OCI-LY1 (cell line): Measurements from ENCODE around the gene ZNF222.

Experiments used
- H2AFZ ChIP-seq: fragments of 200-600 bp; sonication (generic), shearing (Covaris generic); 2 replicates; pipeline ENCODE4 v1.6.0; 2014; ENCODE audit warnings: antibody characterized with exemption, mild to moderate bottlenecking, low read length
- H3F3A ChIP-seq: fragments of 200-600 bp; sonication (generic), shearing (Covaris generic); 2 replicates; pipeline ENCODE4 v1.6.0; 2014; ENCODE audit warnings: mild to moderate bottlenecking, antibody characterized with exemption, low read length, moderate library complexity; ENCODE audit not compliant: insufficient read depth
- H3K27ac ChIP-seq: fragments of 200-600 bp; sonication (generic); 2 replicates; pipeline ENCODE4 v1.5.1; 2014; ENCODE audit warnings: low read length, mixed run types, mild to moderate bottlenecking, low read depth; ENCODE audit not compliant: poor library complexity, severe bottlenecking
- H3K27me3 ChIP-seq: fragments of 200-600 bp; sonication (generic); 2 replicates; pipeline ENCODE4 v1.6.0; 2014; ENCODE audit warnings: antibody characterized with exemption, mild to moderate bottlenecking, low read length, moderate library complexity; ENCODE audit not compliant: insufficient read depth
- H3K36me3 ChIP-seq: fragments of 200-600 bp; sonication (generic); 2 replicates; pipeline ENCODE4 v1.6.1; 2014; ENCODE audit warnings: mild to moderate bottlenecking, antibody characterized with exemption, low read length, moderate library complexity, mixed read lengths; ENCODE audit not compliant: insufficient read depth
- H3K4me1 ChIP-seq: fragments of 200-600 bp; sonication (generic); 2 replicates; pipeline ENCODE4 v1.5.1; 2014; ENCODE audit warnings: mild to moderate bottlenecking, low read length, moderate library complexity; ENCODE audit not compliant: insufficient read depth, severe bottlenecking
- H3K4me2 ChIP-seq: fragments of 200-600 bp; sonication (generic), shearing (Covaris generic); 2 replicates; pipeline ENCODE4 v1.6.1; 2014; ENCODE audit warnings: low read length
- H3K4me3 ChIP-seq: fragments of 200-600 bp; sonication (generic); 2 replicates; pipeline ENCODE4 v1.5.1; 2014; ENCODE audit warnings: low read length, low read depth, mild to moderate bottlenecking, mixed read lengths; ENCODE audit not compliant: poor library complexity, severe bottlenecking
- H3K79me2 ChIP-seq: fragments of 200-600 bp; shearing (Covaris generic); 2 replicates; pipeline ENCODE4 v1.6.1; 2016; ENCODE audit warnings: mixed run types, low read length, mixed read lengths; ENCODE audit not compliant: insufficient read depth
- H3K9ac ChIP-seq: fragments of 200-600 bp; sonication (generic), shearing (Covaris generic); 2 replicates; pipeline ENCODE4 v1.6.1; 2014; ENCODE audit warnings: mild to moderate bottlenecking, low read length, mixed read lengths
- H3K9me2 ChIP-seq: fragments of 200-600 bp; sonication (generic), shearing (Covaris generic); 2 replicates; pipeline ENCODE4 v1.6.1; 2014; ENCODE audit warnings: low read depth, mild to moderate bottlenecking, low read length, mixed read lengths
- H3K9me3 ChIP-seq: fragments of 200-600 bp; shearing (Covaris generic); 2 replicates; pipeline ENCODE4 v1.6.1; 2014; ENCODE audit warnings: low read length, mixed read lengths
- H4K20me1 ChIP-seq: fragments of 200-600 bp; sonication (generic), shearing (Covaris generic); 2 replicates; pipeline ENCODE4 v1.6.0; 2016; ENCODE audit warnings: mild to moderate bottlenecking, low read length; ENCODE audit not compliant: insufficient read depth
- CTCF ChIP-seq: fragments of 200-600 bp; sonication (generic), shearing (Covaris generic); IDR thresholded peaks from 2 replicates; pipeline ENCODE4 v1.5.1; 2017; ENCODE audit warnings: mild to moderate bottlenecking, antibody characterized with exemption, low read length, moderate library complexity, mixed read lengths
- EZH2 ChIP-seq: fragments of 200-600 bp; sonication (generic), shearing (Covaris generic); IDR thresholded peaks from 2 replicates; pipeline ENCODE4 v1.8.0; 2017; ENCODE audit warnings: borderline replicate concordance, mixed run types, mild to moderate bottlenecking, antibody characterized with exemption, low read length, moderate library complexity, mixed read lengths

Gene ZNF222

GRCh38 chr19:43983912-43984686 is 41.1 kb upstream of the ZNF222 start, which contains the start of gene ZNF155:
ZNF155 (plus strand) TSS chr19:43984188; CDS start chr19:43988544, 4,356 bp downstream.
- Histone ChIP-seq H3K4me2 (no peak within 1 kb of the TSS), H3K4me1 (no peaks in the 10 kb centered on the region), H3F3A (no peaks in the 10 kb centered on the region), H3K36me3 (no peaks in the 10 kb centered on the region), H3K27ac (no peak within 1 kb of the TSS), H3K4me3 (no peak within 1 kb of the TSS), H3K9me3 (no peaks in the 10 kb centered on the region), H3K79me2 (no peaks in the 10 kb centered on the region), H3K9me2 (no peaks in the 10 kb centered on the region), H2AFZ (no peak within 1 kb of the TSS), H4K20me1 (no peaks in the 10 kb centered on the region), H3K27me3 (no peaks in the 10 kb centered on the region), H3K9ac (no peak within 1 kb of the TSS)
- TF ChIP-seq CTCF: no peak
- no peak for TF ChIP-seq EZH2

DNA sequence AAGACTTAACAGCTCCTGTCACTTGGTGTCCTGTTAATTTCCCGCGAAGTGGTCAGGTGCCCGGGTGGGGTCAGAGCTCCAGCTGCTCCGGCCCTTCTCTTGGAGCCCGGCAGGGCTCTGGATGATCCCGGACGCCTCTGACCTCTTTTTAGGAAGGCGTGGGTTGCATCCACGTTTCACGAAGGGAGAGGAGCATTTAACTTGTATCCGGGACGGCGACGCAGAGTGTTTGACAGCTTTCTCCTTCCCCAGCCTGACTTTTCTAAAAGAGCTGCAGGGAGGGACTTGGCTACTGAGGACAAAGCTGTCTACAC is 40.5 kb upstream of the ZNF222 start:
- Histone ChIP-seq H3K27me3 (no peaks in the 10 kb centered on the region), H3F3A (no peaks in the 10 kb centered on the region), H3K9me2 (no peaks in the 10 kb centered on the region), H4K20me1 (no peaks in the 10 kb centered on the region), H3K9ac (no peak overlapping the region), H3K79me2 (no peaks in the 10 kb centered on the region), H3K27ac (no peak overlapping the region), H2AFZ (no peak overlapping the region), H3K4me1 (no peaks in the 10 kb centered on the region), H3K4me3 (no peak overlapping the region), H3K36me3 (no peaks in the 10 kb centered on the region), H3K9me3 (no peaks in the 10 kb centered on the region), H3K4me2 (no peak overlapping the region)
- TF ChIP-seq CTCF: no peak
- TF ChIP-seq EZH2: no peak

GRCh38 chr19:43997631-43998290 is 27.4 kb upstream of the ZNF222 start:
- peaks cover 5% of the 10 kb centered on the region for H3K4me1 ChIP-seq
- no peaks in the 10 kb centered on the region for H3K27me3 ChIP-seq
- no peaks in the 10 kb centered on the region for H4K20me1 ChIP-seq
- H3K9ac ChIP-seq: no peak overlapping the region
- H3K36me3 ChIP-seq: no peaks in the 10 kb centered on the region
- no peaks in the 10 kb centered on the region for H3K79me2 ChIP-seq
- H3F3A ChIP-seq: no peaks in the 10 kb centered on the region
- no peak overlapping the region for H3K27ac ChIP-seq
- H3K4me3 ChIP-seq: no peak overlapping the region
- no peak overlapping the region for H2AFZ ChIP-seq
- H3K9me2 ChIP-seq: no peaks in the 10 kb centered on the region
- no peaks in the 10 kb centered on the region for H3K9me3 ChIP-seq
- TF ChIP-seq CTCF: no peak
- TF ChIP-seq EZH2: no peak
- H3K4me2 ChIP-seq: no peak overlapping the region
